ENCODE data around the gene BAZ2A.

DNA sequence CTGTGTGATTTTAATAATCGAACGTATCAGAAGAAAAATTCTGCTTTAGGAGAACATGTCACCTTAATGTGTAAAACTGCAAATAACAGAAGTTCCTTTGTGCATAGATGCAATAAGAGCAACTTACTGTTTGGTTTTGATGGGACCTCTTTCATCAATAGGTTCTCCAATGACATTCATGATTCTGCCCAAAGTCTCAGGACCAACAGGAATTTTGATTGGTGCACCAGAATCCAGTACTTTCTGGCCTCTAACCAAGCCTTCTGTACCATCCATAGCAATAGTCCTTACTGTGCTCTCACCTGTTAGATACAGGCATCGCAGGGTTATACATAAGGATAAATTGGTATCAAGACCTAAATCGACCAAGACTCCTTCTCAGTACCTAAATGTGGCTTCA is 14.5 kb upstream of the BAZ2A start:
- TF ChIP-seq POLR2A (IDR thresholded peaks at IDR 0.05; ENCODE audit: low read length) (no peak), GATA1 (IDR thresholded peaks at IDR 0.05; ENCODE audit: low read depth, low read length) (no peak)
